ENCODE data around the gene MCAT.

Gene MCAT
- total RNA-seq = 3.4 to 21.3 (median 9.6) reads per million in 9 experiments

DNA sequence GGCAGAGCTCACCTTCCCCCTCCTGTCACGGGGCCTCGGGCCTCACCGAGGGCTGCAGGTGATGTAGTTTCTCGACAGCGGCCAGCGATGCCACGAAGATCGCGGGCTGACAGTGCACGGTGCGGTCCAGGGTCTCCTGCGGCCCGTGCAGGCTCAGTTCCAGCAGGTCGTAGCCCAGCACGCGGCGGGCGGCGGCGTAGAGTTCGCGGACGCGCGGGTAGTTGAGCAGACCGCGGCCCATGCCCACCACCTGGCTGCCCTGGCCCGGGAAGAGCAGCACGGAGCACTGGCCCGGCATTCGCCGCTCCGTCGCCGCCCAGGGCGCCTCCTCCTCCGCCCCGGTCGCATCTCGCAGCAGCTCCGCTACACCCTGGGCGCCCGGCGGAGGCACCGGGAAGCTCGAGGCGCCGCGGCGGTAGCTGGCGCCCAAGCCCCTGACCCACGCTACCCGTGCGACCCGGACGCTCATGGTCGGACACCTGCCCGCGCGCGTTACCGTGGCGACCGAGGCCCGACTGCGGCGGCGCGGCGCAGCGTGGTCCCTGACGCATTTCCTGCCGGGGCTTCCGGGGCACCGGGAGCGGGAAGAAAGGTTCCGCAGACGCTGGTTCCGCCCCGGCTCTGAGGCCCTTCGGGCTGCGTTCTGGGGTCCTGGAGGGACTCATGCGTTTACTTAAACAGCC, at the start of gene MCAT:
Gene MCAT, minus strand, starts transcription at position 519 of the 683 bp plus-strand sequence. Its CDS starts 50 bp downstream, at position 469.
- Mint-ChIP-seq H3K27ac (peak within 1 kb of the TSS; percentile 92 to 94), H3K9me3 (no peaks in the 10 kb centered on the region), H3K4me1 (ENCODE audit: low read depth in 2 of 2) (peaks cover 7 to 20% of the 10 kb centered on the region in 2 donors), H3K36me3 (ENCODE audit: insufficient read depth) (peaks cover 19% of the 10 kb centered on the region), H3K4me3 (peak within 1 kb of the TSS; percentile 87 to 90), H3K27me3 (no peaks in the 10 kb centered on the region)
- peak; percentile 64 to 69 (median 69) for DNase-seq
- ATAC-seq (replicated peaks) = peak; percentile 83

DNA sequence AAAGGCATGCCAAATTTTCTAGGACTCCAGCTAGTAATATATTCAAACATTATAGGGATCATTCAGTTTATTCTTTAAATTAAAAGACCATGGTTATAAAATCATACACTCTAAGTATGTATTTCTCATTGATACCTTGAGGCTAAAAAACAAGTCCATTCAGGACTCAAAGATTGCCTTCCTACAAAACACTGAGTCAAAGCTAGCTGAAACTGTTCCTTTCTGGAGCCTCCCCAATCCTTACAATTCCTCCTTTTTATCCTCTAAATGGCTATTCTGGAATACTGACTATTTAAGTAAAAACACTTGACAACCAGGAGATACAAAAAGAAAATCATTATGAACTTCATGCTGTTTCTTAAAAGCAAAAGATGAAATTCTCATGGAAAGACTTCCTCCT, 48.6 kb upstream of the MCAT start:
- Mint-ChIP-seq H3K36me3 (ENCODE audit: insufficient read depth) (peaks cover 13% of the 10 kb centered on the region), H3K27me3 (peaks cover 13 to 15% of the 10 kb centered on the region in 2 donors), H3K9me3 (no peaks in the 10 kb centered on the region), H3K4me1 (ENCODE audit: low read depth in 2 of 2) (peaks cover 0 to 3% of the 10 kb centered on the region in 2 donors), H3K27ac (no peak overlapping the region), H3K4me3 (no peak overlapping the region)
- DNase-seq = no peak
- ATAC-seq (replicated peaks) = no peak

DNA sequence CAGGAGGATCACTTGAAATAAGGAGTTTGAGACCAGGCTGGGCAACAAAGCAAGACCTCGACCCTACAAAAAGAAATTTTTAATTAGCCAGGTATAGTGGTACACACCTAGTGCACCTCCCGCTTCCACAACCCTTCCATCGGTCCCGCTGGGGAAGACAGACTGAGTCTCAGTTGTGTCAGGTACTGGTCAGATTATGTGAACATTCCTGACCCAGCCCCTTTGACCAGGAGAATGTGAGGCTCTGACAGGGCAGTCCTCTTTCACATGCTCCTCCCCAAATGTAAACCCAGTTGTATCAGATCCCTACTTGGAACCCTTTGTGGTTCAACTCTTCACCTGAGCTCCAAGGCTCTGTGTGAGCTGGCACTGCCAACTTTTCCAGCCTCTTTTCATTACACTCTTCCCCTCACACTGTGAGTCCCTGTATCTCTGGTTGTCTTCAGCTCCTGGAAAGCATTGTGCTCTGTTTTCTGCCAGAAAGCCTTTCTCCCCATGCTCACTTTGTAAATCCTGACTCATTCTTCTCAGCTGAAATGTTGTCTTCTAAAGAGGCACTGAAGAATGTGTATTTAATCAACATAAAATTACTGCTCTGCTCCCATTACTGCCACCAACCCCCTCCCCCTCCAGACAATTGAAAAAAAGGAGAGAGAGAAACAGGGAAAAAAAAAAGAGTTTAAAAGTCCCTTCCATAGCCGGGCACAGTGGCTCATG, 45.8 kb upstream of the MCAT start:
- peaks cover 18% of the 10 kb centered on the region for H3K36me3 Mint-ChIP-seq (ENCODE audit: insufficient read depth)

GRCh38 chr22:43187171-43188099, 44.2 kb upstream of the MCAT start:
- peaks cover 14 to 15% of the 10 kb centered on the region in 2 donors for H3K4me1 Mint-ChIP-seq (ENCODE audit: low read depth in 2 of 2)
- peaks cover 18% of the 10 kb centered on the region for H3K36me3 Mint-ChIP-seq (ENCODE audit: insufficient read depth)
- DNase-seq (peak; percentile 94 to 97 (median 94)), ATAC-seq (replicated peaks) (peak; percentile 88)
- H3K27ac Mint-ChIP-seq = peak overlapping the region; percentile 96
- peak overlapping the region; percentile 72 to 77 for H3K4me3 Mint-ChIP-seq
- peaks cover 0 to 6% of the 10 kb centered on the region in 2 donors for H3K27me3 Mint-ChIP-seq
- H3K9me3 Mint-ChIP-seq = no peaks in the 10 kb centered on the region

More for the DNA sequence above, 45.8 kb upstream of the MCAT start:
- no peak for ATAC-seq (replicated peaks)
- Mint-ChIP-seq H3K9me3 (no peaks in the 10 kb centered on the region), H3K4me3 (no peak overlapping the region), H3K27ac (peak overlapping the region; percentile 8 to 11), H3K4me1 (ENCODE audit: low read depth in 2 of 2) (peaks cover 11 to 14% of the 10 kb centered on the region in 2 donors), H3K27me3 (peaks cover 0 to 6% of the 10 kb centered on the region in 2 donors)
- DNase-seq = no peak

- H3K4me3 Mint-ChIP-seq = peak within 1 kb of the TSS; percentile 75 to 77
- DNase-seq = peak; percentile 43 to 55 (median 48)
Observed at GRCh38 chr22:43186272-43187170, 43.3 kb upstream of the MCAT start, which contains the start of gene TTLL12. TTLL12 (minus strand) TSS chr22:43187134; CDS start chr22:43187069, 65 bp downstream.

DNA sequence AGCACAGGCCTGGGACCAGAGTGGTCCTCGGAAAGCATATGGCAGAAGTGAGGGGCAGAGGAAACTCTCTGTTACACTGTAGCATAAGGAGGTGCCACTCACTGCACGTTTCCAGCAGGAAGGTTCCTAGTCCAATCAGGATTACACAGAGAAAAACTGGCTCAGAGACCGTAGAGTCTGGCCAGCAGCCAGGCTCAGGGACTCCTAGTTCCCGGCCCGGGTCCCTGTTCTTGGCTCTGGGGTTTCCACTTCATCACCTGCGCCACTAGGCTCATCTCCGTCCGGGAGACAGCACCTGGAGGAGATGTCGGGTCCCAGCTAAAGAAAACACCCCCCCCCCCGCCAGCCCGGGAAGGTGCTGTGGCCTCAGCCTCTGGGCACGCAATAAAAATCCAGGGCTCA, 42.7 kb upstream of the MCAT start:
- peak overlapping the region in 1 of 2 donors; percentile 71 for H3K27ac Mint-ChIP-seq
- DNase-seq (no peak), ATAC-seq (replicated peaks) (no peak)
- peaks cover 17% of the 10 kb centered on the region in 2 donors for H3K4me1 Mint-ChIP-seq (ENCODE audit: low read depth in 2 of 2)
- peaks cover 18% of the 10 kb centered on the region for H3K36me3 Mint-ChIP-seq (ENCODE audit: insufficient read depth)
- H3K4me3 Mint-ChIP-seq = peak overlapping the region; percentile 67 to 75
- H3K9me3 Mint-ChIP-seq = no peaks in the 10 kb centered on the region
- no peaks in the 10 kb centered on the region for H3K27me3 Mint-ChIP-seq

More at GRCh38 chr22:43186272-43187170, 43.3 kb upstream of the MCAT start, which contains the start of gene TTLL12:
- Mint-ChIP-seq H3K27me3 (peaks cover 0 to 5% of the 10 kb centered on the region in 2 donors), H3K9me3 (no peaks in the 10 kb centered on the region), H3K36me3 (ENCODE audit: insufficient read depth) (peaks cover 18% of the 10 kb centered on the region), H3K27ac (peak within 1 kb of the TSS; percentile 96), H3K4me1 (ENCODE audit: low read depth in 2 of 2) (peaks cover 17% of the 10 kb centered on the region in 2 donors)
- ATAC-seq (replicated peaks) = peak; percentile 48

DNA sequence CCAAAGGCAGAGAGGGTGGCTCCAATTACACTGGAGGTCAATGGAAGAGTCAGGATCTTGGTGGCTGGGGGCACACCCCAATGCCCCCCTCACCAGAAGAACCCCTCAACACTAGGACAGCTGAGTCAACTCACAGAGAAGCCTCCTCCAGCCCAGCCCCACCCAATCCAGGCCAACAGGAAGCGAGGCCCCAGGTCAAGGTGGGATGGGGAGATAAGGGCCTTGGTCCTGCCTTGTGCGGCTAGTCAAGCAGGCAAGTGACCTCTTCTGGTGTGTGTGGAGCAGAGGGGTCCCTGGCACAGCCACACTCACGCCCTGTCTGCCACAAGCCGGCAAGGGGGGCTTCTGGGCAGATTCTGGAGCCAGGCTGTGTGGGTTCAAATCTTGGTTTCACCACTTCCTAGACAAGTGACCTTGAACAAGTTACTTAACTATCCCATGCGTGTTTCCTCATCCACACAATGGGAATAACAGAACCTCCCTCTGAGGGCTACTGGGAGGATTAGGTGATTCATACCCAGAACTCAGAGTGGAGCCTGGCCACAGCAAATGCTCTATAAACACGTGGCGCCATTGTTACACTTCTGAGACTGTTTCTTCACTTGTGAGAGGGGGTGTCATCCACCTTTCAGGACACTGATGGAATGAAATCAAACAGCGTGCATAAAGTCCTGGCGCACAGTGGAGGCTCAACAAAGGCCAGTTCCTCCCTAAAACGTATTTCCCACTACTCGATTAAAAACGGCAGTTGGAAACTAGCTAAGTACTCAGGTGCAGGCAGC, 40.5 kb upstream of the MCAT start:
- Mint-ChIP-seq H3K4me3 (peak overlapping the region in 1 of 2 donors; percentile 2), H3K27me3 (no peaks in the 10 kb centered on the region), H3K36me3 (ENCODE audit: insufficient read depth) (peaks cover 18% of the 10 kb centered on the region), H3K4me1 (ENCODE audit: low read depth in 2 of 2) (peaks cover 17% of the 10 kb centered on the region in 2 donors), H3K27ac (no peak overlapping the region), H3K9me3 (no peaks in the 10 kb centered on the region)
- DNase-seq (no peak), ATAC-seq (replicated peaks) (no peak)

- H3K27me3 Mint-ChIP-seq = no peaks in the 10 kb centered on the region
- H3K27ac Mint-ChIP-seq = no peak overlapping the region
- ATAC-seq (replicated peaks) (no peak), DNase-seq (no peak)
- no peak overlapping the region for H3K4me3 Mint-ChIP-seq
- H3K9me3 Mint-ChIP-seq = no peaks in the 10 kb centered on the region
- peaks cover 16 to 17% of the 10 kb centered on the region in 2 donors for H3K4me1 Mint-ChIP-seq (ENCODE audit: low read depth in 2 of 2)
- H3K36me3 Mint-ChIP-seq (ENCODE audit: insufficient read depth) = peaks cover 17% of the 10 kb centered on the region
Observed at GRCh38 chr22:43182726-43183125, 39.5 kb upstream of the MCAT start.

GRCh38 chr22:43182118-43182517, 38.9 kb upstream of the MCAT start:
- Mint-ChIP-seq H3K4me1 (ENCODE audit: low read depth in 2 of 2) (peaks cover 14 to 17% of the 10 kb centered on the region in 2 donors), H3K4me3 (no peak overlapping the region), H3K27ac (no peak overlapping the region), H3K9me3 (no peaks in the 10 kb centered on the region), H3K36me3 (ENCODE audit: insufficient read depth) (peaks cover 12% of the 10 kb centered on the region), H3K27me3 (no peaks in the 10 kb centered on the region)
- ATAC-seq (replicated peaks) = no peak
- DNase-seq = no peak

GRCh38 chr22:43181321-43182076, 38.3 kb upstream of the MCAT start:
- Mint-ChIP-seq H3K9me3 (no peaks in the 10 kb centered on the region), H3K4me1 (ENCODE audit: low read depth in 2 of 2) (peaks cover 14 to 17% of the 10 kb centered on the region in 2 donors), H3K36me3 (ENCODE audit: insufficient read depth) (peaks cover 12% of the 10 kb centered on the region), H3K27ac (peak overlapping the region in 1 of 2 donors; percentile 22), H3K27me3 (no peaks in the 10 kb centered on the region), H3K4me3 (no peak overlapping the region)
- DNase-seq = no peak
- ATAC-seq (replicated peaks) = no peak

DNA sequence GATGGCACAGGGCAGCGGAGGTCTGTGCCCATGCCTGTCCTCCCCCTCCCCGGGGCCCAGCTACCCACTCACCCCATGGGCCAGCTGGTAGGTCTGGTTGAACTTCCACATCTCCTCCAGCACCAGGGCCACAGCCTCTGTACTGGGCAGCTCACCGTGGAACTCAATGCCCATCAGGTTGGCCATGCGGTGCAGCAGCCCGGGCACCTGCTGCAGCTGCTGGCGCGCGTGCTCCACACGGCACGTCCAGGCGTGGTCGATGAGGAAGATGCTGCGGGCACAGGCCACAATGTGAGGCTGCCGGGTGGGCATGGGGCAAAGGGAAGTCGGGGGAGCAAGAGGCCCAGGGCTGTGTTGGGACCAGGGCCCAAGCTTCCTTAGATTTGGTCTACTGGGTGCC, 37.5 kb upstream of the MCAT start:
- ATAC-seq (replicated peaks) (no peak), DNase-seq (no peak)
- H3K4me1 Mint-ChIP-seq (ENCODE audit: low read depth in 2 of 2) = peaks cover 10 to 12% of the 10 kb centered on the region in 2 donors
- H3K27ac Mint-ChIP-seq = peak overlapping the region in 1 of 2 donors; percentile 22
- no peaks in the 10 kb centered on the region for H3K27me3 Mint-ChIP-seq
- peaks cover 16% of the 10 kb centered on the region for H3K36me3 Mint-ChIP-seq (ENCODE audit: insufficient read depth)
- H3K9me3 Mint-ChIP-seq = no peaks in the 10 kb centered on the region
- H3K4me3 Mint-ChIP-seq = no peak overlapping the region
